Measurements from ENCODE around the gene RSBN1.

RSBN1 gene

GRCh38 chr1:113793878-113794834 lies 18.1 kb downstream of the RSBN1 start:
- TF ChIP-seq, protein P1, sequence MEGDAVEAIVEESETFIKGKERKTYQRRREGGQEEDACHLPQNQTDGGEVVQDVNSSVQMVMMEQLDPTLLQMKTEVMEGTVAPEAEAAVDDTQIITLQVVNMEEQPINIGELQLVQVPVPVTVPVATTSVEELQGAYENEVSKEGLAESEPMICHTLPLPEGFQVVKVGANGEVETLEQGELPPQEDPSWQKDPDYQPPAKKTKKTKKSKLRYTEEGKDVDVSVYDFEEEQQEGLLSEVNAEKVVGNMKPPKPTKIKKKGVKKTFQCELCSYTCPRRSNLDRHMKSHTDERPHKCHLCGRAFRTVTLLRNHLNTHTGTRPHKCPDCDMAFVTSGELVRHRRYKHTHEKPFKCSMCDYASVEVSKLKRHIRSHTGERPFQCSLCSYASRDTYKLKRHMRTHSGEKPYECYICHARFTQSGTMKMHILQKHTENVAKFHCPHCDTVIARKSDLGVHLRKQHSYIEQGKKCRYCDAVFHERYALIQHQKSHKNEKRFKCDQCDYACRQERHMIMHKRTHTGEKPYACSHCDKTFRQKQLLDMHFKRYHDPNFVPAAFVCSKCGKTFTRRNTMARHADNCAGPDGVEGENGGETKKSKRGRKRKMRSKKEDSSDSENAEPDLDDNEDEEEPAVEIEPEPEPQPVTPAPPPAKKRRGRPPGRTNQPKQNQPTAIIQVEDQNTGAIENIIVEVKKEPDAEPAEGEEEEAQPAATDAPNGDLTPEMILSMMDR (conservative IDR thresholded peaks at IDR 0.05; ENCODE audit: control insufficient read depth, insufficient read depth, low read depth, low read length): no peak
- DNase-seq (ENCODE audit: low read depth): no peak
- H3K4me3 ChIP-seq (ENCODE audit: control insufficient read depth, low read depth, low read length): no peak overlapping the region

GRCh38 chr1:113792986-113793385 lies 19.3 kb downstream of the RSBN1 start:
- no peak overlapping the region for H3K4me3 ChIP-seq (ENCODE audit: control insufficient read depth, low read depth, low read length)
- peak; percentile 75 for DNase-seq (ENCODE audit: low read depth)
- TF ChIP-seq, protein P1 (conservative IDR thresholded peaks at IDR 0.05; ENCODE audit: control insufficient read depth, insufficient read depth, low read depth, low read length): no peak

DNA sequence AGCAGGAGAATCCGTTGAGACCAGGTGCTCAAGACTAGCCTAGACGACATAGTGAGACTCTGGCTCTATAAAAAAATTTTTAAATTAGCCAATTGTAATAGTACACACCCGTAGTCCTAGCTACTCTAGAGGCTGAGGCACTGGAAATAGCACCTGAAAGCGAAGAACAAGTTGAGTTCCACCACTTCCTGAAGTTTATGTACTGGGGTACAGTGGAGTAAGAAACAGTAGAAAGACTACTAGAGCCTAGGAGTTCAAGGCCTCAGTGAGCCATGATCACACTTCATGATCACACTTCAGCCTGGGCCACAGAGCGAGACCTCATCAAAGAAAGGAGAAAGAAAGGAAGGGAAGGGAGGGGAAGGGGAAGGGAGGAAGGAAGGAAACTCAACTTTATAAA lies 19.8 kb downstream of the RSBN1 start:
- no peak overlapping the region for H3K4me3 ChIP-seq (ENCODE audit: control insufficient read depth, low read depth, low read length)
- TF ChIP-seq, protein P1 (conservative IDR thresholded peaks at IDR 0.05; ENCODE audit: control insufficient read depth, insufficient read depth, low read depth, low read length): no peak
- no peak for DNase-seq (ENCODE audit: low read depth)

- TF ChIP-seq, protein P1 (conservative IDR thresholded peaks at IDR 0.05; ENCODE audit: control insufficient read depth, insufficient read depth, low read depth, low read length): no peak
- H3K4me3 ChIP-seq (ENCODE audit: control insufficient read depth, low read depth, low read length): no peak overlapping the region
Measured at GRCh38 chr1:113788802-113789201, 23.5 kb downstream of the RSBN1 start.

DNA sequence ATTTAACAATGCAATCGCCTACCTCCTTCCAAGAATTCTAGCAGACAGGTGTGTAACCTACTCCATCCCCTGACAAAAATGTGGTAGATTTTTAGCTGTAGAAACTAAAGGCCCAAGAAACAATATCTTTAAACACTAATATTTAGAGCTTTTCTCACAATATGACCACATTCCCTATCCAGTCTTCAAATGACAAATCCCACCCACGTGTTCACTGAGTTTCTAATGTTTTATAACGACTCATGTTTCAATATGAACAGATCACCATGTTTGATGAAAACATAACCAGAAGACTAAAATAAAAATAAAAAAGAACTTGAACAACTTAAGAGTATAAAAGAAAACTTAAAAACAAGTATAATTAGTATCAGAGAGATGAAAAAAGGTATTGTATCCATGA lies 24.6 kb downstream of the RSBN1 start:
- TF ChIP-seq, protein P1 (conservative IDR thresholded peaks at IDR 0.05; ENCODE audit: control insufficient read depth, insufficient read depth, low read depth, low read length): no peak
- peak; percentile 36 for DNase-seq (ENCODE audit: low read depth)
- no peak overlapping the region for H3K4me3 ChIP-seq (ENCODE audit: control insufficient read depth, low read depth, low read length)

More at GRCh38 chr1:113788802-113789201, 23.5 kb downstream of the RSBN1 start:
- DNase-seq (ENCODE audit: low read depth): no peak

- peak; percentile 38 for DNase-seq (ENCODE audit: low read depth)
- TF ChIP-seq, protein P1 (conservative IDR thresholded peaks at IDR 0.05; ENCODE audit: control insufficient read depth, insufficient read depth, low read depth, low read length): no peak
- no peak overlapping the region for H3K4me3 ChIP-seq (ENCODE audit: control insufficient read depth, low read depth, low read length)
Measured at GRCh38 chr1:113786069-113786468, 26.2 kb downstream of the RSBN1 start.

Data from fibroblast of mammary gland (primary cell).